ENCODE results near the gene DDX23.

Gene DDX23

DNA sequence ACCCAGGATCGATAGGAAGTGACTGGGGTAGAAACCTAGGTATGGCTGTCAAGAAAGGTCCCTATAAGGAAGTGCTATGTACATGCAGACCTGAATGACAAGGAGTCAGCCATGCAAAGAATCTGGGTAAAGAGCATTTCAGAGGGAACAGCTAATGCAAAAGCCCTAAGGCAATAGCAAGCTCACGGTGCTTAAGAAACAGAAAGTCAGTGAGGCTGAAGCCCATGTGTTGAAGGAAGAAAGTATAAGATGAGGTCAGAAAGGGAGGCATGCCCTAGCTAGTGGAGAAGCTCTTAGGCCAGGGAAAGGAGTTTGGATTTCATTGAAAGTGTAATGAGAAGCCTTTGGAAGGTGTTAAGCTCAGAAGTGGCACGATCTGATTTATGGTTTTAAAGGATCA is 57.1 kb downstream of the DDX23 start:
- no peak for FAIRE-seq

DNA sequence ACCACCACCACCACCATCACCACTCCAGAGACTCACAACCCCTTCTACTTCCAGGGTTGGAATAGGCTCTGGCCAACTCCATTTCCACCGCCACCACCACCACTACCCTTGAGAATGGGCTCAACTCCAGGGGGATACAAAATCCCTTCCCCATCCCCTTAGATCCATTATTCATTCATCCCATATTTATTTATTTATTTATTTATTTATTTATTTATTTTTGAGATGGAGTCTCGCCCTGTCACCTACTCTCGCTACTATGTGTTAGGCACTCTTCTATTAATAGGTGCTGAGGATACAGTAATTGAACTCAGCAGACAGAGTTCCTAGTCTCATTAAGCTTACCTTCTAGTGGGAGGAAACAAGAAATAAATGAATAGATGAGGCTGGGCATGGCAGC is 58.3 kb downstream of the DDX23 start:
- FAIRE-seq: no peak

DNA sequence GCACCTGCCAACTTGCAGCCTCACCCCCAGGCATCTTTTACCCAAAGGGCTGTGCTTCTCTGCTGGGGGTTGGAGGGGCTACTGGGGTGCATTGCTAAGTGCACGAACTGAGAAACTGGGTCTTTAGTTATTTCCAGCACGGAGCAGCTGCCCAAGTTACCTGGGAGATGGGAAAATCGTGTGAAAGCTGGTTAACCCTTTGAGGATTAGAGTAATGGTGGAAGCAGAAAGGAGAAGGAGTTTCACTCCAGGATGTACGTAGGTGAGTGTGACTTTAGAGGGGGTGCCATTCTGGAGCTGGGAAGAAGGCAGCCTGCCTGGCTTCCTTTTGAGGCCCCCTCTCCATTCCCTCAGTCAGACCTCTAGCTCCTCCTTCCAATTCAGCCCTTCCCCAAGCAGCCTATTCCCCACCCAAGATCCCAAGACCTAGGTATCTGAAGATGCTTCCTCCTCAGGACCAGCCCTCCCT is 62.1 kb downstream of the DDX23 start:
- FAIRE-seq: no peak

DNA sequence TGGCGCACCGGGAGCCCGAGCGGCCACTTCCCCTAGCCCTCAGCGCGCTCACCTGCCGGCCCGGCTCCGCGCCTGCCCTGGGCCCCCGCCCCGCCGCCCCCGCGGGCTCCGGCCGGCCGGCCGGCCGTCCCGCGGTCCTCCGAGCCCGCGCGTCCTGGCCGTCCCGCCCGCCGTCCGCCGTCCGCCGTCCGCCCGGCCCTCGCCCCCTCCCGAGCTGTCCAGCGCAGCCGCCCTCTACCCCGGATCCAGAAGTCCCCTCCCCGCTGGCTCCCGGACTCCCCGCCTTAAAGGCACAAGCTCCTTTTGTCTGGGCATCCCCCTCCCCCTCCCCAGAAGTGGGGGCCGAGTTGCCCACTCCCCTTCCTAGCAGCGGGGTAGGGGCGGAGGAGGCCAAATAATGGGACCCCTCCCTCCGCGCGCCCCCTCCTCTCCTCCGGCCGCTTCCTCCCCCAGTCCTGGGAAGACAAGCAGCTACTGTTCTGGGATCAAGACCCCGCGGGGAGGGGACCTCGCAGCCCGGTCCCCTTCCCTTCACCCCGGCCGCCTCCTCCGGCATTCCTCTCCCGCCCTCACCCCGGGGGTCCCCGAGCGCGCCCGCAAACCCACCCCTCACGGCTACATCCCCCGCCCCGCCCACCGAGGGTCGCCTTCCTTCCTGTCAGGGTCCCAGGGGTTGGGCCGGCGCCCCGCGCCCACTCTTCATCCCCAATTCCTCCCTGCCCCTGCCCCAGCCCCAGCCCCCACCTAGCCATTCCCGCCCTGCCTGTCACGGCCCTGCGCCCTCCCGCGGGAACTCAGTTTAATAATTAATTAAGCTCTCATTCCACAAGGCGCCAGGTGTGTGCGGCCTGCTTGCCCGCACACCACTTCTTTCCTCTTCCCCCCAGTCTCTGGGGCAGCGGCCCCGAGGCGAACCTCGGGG is 62.8 kb downstream of the DDX23 start, which contains the start of gene ADCY6:
Gene ADCY6, minus strand, starts transcription at position 236 of the 922 bp plus-strand sequence. CDS start 5,655 bp downstream, outside the sequence.
- no peak for FAIRE-seq

DNA sequence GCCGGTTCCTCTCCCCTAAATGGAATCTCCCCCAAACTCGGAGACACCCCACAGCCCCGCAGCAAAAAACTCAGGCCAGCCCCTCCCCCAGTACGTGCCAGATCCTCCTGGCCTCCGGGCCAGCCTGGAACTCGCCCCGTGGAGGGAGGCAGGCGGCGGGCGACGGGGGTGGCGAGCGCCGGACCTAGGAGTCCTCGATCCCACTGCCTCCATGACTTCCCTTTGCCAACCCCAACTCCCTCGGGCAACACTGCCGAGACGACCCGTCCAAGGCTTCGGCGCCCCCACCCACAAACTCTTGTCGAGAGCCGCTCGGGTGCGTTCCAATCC is 63.5 kb downstream of the DDX23 start:
- FAIRE-seq: no peak

DNA sequence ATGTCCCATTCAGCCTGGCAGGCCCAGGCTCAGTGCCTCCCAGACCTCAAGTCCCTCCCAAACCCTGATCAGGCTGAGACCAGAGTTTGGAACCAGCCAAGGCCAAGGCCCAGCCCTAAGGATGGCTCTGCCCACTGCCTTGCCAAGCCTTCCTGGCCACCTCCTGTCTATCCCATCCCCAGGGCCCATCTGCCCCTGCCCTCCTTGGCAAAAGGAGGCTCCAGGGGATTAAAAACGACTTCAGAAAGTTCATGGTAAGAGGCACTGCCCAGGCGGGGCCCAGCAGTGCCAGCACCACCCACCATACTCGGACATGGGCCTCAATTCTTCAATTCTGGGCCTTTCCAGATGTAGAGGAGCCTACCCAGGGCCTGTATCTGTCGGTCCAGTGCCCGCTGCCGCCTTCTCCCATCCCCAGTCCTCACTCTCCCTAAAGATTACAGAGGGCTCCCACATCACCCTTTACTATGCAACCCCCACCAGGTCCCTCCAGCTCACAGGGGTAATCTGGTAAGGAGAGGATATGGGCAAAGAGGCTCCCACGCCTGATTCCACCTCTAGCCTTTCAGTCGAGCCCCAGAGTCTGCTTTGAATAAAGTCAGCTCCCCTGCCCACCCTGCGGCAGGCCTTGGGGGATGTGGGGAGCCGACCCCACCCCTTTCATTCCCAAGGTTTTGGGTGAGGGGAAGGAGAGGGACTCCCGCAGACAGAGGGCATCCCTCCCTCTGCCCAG is 64.0 kb downstream of the DDX23 start:
- FAIRE-seq: no peak

DNA sequence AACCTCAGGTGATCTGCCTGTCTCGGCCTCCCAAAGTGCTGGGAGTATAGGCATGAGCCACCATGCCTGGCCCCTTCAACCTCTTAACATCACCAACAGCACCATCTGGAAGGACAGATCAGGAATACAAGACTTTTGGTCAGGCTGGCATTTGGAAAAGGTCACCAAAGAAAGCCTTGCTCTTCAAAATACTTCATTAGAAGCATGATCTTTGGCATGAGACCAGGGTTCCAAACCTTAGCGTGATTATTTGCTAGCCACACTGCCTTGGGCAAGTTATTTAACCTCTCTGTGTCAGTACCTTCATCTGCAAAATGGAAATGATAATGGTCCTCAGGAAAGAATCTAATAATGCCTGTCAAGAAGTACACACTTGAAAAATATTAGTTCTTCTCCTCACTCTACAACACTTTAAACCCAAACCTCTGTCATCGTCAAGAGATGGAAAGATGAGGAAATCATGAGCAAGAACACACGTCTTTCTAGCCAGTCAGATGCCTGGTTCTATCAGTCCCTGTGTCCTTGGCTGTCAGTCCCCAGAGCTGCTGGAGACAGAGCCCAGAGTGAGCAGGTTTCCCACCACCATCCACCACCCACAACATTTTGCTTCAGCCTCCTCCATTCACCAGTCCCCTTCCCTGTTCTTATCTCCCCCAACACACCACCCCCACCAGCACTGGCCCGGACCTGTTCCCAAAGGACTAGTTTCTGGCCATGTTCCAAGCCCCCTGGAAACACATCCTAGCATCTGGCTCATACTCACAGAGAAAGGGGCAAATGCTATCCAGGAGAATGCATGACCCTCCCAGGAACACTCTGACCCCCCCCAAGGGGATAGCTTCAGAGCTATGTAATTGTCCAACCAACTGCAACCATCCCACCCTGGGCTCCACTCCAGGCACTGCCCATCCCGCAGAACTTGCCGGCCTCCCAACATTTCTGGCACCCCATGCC is 65.1 kb downstream of the DDX23 start:
- no peak for FAIRE-seq

DNA sequence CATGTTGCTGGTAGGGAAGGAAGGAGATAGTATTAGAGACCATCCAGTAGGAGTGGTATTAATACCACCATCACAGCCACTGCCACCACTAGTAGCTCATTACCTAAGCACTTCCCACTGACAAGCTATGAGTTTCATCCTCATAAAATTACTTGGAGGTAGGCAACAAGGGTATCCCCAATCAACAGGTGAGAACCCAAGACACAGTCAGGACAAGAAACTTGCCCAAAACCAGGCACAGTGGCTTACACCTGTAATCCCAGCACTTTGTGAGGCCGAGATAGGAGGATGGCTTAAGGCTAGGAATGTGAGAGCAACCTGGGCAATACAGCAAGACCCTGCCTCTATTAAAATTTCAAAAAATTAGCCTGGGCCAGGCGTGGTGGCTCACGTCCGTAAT is 68.5 kb downstream of the DDX23 start:
- FAIRE-seq: no peak

DNA sequence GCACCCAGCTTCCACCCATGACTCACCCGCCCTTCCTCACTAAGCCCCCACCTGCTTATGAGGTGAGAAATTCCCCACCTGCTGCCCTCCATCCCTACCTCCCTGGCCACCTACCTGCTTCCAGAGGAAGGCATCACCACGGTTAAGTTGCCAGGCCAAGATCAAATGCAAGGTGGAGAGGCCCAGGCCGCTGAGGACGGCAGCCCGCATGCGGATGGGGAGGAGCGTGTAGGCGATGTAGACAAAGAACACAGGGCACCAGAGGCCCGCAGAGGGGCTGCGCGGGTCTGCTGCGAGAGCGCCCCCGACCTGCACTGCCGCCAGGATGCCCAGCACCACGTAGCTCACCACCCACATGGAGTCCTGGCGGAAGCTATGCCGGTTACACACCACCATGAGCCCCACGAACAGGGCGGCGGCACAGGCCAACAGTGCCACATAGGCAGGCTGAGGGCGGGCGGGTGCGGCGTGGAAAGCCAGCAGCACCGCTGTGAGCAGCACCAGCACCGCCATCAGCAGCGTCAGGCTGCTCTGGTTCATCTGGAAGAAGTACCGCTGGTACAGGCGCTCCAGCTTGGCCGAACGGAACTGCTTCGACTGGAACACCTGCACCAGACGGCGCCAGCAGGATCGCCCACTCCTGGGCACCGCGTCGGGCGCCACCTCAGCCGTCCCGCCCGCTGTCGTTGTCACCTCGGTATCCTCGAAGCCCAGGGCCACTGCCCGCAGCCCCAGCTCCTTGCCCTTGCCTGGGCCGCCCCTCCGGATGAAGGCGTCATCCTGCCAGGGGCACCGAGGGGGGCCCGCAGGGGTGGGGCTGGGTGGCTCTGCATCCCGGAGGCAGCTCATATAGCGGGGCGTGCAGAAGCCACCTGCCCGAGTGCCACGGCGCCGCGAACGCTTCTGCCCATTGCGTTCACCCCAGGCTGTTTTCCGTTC is 69.2 kb downstream of the DDX23 start:
- FAIRE-seq: no peak

DNA sequence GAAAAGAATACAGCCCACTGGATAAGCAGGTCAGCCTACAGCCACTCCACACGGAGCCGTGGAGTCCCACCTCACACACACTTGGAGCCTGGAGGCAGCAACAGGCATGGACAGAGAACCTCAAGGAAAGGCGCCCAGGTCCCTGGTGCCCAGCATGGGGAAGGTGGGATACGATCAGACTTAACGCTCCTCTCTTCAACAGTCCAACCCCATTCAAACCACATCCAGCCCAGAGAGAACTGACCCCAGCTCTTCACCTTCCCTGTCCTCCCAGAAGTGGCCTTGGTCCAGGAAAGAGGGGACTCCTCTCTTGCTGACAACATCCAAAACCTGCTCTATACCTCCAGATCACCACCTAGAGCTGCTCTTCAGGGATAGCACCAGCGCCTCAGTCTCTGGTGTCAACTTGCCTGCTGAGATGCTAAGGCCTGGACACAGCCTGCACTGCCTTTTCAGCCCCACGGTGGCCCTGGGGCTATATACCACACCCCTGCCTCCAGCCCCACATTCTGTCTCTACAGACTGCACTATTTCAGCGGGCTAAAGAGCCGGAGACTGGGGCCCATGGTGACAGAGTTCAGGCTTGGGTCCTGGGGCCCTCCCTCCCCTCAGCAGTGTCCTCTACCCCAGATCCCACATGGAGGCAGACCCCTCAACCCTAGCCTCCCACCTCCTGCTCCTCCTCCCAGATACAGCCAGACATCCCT is 70.1 kb downstream of the DDX23 start:
- no peak for FAIRE-seq

DNA sequence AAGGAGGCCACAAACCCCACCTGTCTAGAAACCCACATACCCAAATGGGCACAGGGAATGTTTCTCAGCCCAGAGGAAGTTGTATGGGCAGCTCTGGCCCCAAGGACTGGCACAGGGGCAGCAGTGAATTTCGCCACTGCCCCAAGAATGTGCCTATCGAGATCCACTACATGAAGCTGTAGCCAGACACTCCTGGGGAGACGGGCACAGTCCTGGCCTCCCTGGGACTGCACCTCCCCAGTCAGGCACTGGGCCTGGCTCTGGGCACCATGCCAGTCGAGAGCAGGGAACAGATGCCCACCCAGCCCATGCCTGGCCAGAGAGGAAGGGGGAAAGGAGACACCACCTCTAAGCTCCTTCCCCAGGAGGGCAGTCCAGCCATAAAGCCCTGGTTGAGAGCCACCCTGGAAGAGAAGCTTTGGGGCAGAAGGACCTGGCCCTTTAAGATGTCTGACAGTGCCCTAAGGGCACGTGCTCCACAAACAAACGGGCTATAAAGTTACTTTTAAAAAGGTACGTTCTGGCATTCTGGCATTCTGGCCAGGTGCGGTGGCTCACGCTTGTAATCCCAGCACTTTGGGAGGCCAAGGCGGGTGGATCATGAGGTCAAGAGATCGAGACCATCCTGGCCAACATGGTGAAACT is 71.5 kb downstream of the DDX23 start:
- no peak for FAIRE-seq

DNA sequence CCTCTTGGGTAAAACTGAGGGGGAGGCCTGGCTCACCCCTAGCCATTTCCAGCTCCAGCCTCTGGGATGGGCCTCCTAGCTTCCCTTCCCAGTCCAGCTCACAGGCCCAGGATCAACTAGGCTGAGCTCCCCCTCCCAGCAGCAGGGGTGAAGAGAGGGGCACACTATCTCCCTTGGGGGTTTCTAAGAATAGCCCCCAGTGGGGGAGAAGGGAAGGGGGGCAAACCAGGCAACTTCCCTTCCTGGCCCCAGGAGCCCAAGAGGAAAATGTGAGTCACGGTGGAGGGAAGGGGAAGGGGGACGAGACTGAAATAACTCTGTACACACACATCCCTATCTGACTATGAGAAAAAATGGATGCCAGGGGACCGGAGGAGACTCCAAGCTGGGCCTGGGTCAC is 72.1 kb downstream of the DDX23 start:
- no peak for FAIRE-seq
